Effector memory CD4-positive, alpha-beta T cell (primary cell): Measurements from ENCODE around the gene ACAA1.
A peak's percentile ranks its signal among the peaks of the same experiment; 100 is the strongest.

Source experiments
- DNase-seq, 3 donors: peaks; one replicate each; pipeline ENCODE4 v3.0.0-alpha.2; 2020
- H3K27ac ChIP-seq: 2 replicates; pipeline ENCODE4 v1.7.0; 2013; ENCODE audit warnings: mild to moderate bottlenecking, low read length, moderate library complexity; ENCODE audit not compliant: insufficient read depth, poor library complexity, severe bottlenecking
- H3K27me3 ChIP-seq: replicated peaks from 2 replicates; pipeline ENCODE4 v1.7.0; 2013; ENCODE audit warnings: mild to moderate bottlenecking, low read length; ENCODE audit not compliant: insufficient read depth, control insufficient read depth, poor library complexity, severe bottlenecking
- H3K36me3 ChIP-seq: 2 replicates; pipeline ENCODE4 v1.7.0; 2013; ENCODE audit warnings: mild to moderate bottlenecking, low read length, moderate library complexity; ENCODE audit not compliant: control insufficient read depth, insufficient read depth
- H3K4me1 ChIP-seq: 2 replicates; pipeline ENCODE4 v1.7.0; 2013; ENCODE audit warnings: low read length, mild to moderate bottlenecking; ENCODE audit not compliant: control insufficient read depth, insufficient read depth, poor library complexity, severe bottlenecking
- H3K4me3 ChIP-seq: 2 replicates; pipeline ENCODE4 v1.7.0; 2013; ENCODE audit warnings: low read length, low read depth, mild to moderate bottlenecking; ENCODE audit not compliant: insufficient read depth, poor library complexity, severe bottlenecking
- H3K9me3 ChIP-seq: 2 replicates; pipeline ENCODE4 v1.7.0; 2013; ENCODE audit warnings: mild to moderate bottlenecking, low read length, moderate library complexity; ENCODE audit not compliant: control insufficient read depth

ACAA1 gene

GRCh38 chr3:38143511-38143910, 6.6 kb upstream of the ACAA1 start:
- H3K36me3 ChIP-seq = peaks cover 27% of the 10 kb centered on the region
- no peaks in the 10 kb centered on the region for H3K27me3 ChIP-seq
- H3K4me3 ChIP-seq = no peak overlapping the region
- H3K27ac ChIP-seq = no peak overlapping the region
- DNase-seq = no peak
- H3K9me3 ChIP-seq = peaks cover 4% of the 10 kb centered on the region
- H3K4me1 ChIP-seq = peaks cover 12% of the 10 kb centered on the region

GRCh38 chr3:38142959-38143358, 6.0 kb upstream of the ACAA1 start:
- peaks cover 27% of the 10 kb centered on the region for H3K36me3 ChIP-seq
- no peak overlapping the region for H3K27ac ChIP-seq
- H3K9me3 ChIP-seq = peaks cover 4% of the 10 kb centered on the region
- DNase-seq = no peak
- no peaks in the 10 kb centered on the region for H3K27me3 ChIP-seq
- peaks cover 16% of the 10 kb centered on the region for H3K4me1 ChIP-seq
- H3K4me3 ChIP-seq = no peak overlapping the region

- H3K4me1 ChIP-seq = peaks cover 22% of the 10 kb centered on the region
- H3K27ac ChIP-seq = no peak overlapping the region
- peaks cover 27% of the 10 kb centered on the region for H3K36me3 ChIP-seq
- H3K4me3 ChIP-seq = no peak overlapping the region
- peaks cover 4% of the 10 kb centered on the region for H3K9me3 ChIP-seq
- no peak for DNase-seq
- H3K27me3 ChIP-seq = no peaks in the 10 kb centered on the region
Observed at GRCh38 chr3:38141952-38142273, 5.0 kb upstream of the ACAA1 start.

GRCh38 chr3:38141173-38141951, 4.4 kb upstream of the ACAA1 start:
- Histone ChIP-seq H3K4me1 (peaks cover 24% of the 10 kb centered on the region), H3K27me3 (no peaks in the 10 kb centered on the region), H3K9me3 (peaks cover 3% of the 10 kb centered on the region), H3K36me3 (peaks cover 27% of the 10 kb centered on the region), H3K27ac (no peak overlapping the region), H3K4me3 (no peak overlapping the region)
- no peak for DNase-seq

GRCh38 chr3:38140326-38141172, 3.6 kb upstream of the ACAA1 start:
- peaks cover 31% of the 10 kb centered on the region for H3K4me1 ChIP-seq
- no peak overlapping the region for H3K27ac ChIP-seq
- H3K9me3 ChIP-seq = no peaks in the 10 kb centered on the region
- DNase-seq = no peak
- peaks cover 27% of the 10 kb centered on the region for H3K36me3 ChIP-seq
- H3K4me3 ChIP-seq = no peak overlapping the region
- H3K27me3 ChIP-seq = no peaks in the 10 kb centered on the region

- H3K4me1 ChIP-seq = peaks cover 34% of the 10 kb centered on the region
- H3K4me3 ChIP-seq = peak overlapping the region; percentile 80
- H3K9me3 ChIP-seq = no peaks in the 10 kb centered on the region
- no peaks in the 10 kb centered on the region for H3K27me3 ChIP-seq
- H3K27ac ChIP-seq = peak overlapping the region; percentile 85
- peaks cover 27% of the 10 kb centered on the region for H3K36me3 ChIP-seq
- no peak for DNase-seq
Observed at GRCh38 chr3:38139652-38140051, 2.7 kb upstream of the ACAA1 start.

GRCh38 chr3:38139191-38139590, 2.3 kb upstream of the ACAA1 start:
- Histone ChIP-seq H3K4me1 (peaks cover 34% of the 10 kb centered on the region), H3K27ac (peak overlapping the region; percentile 85), H3K27me3 (no peaks in the 10 kb centered on the region), H3K36me3 (peaks cover 30% of the 10 kb centered on the region), H3K9me3 (no peaks in the 10 kb centered on the region), H3K4me3 (peak overlapping the region; percentile 80)
- no peak for DNase-seq

- DNase-seq = peak; percentile 67 to 74 (median 71)
- H3K27me3 ChIP-seq = no peaks in the 10 kb centered on the region
- H3K9me3 ChIP-seq = no peaks in the 10 kb centered on the region
- H3K27ac ChIP-seq = peak within 1 kb of the TSS; percentile 85
- H3K4me3 ChIP-seq = peak within 1 kb of the TSS; percentile 80
- H3K4me1 ChIP-seq = peaks cover 34% of the 10 kb centered on the region
- peaks cover 33% of the 10 kb centered on the region for H3K36me3 ChIP-seq
Observed at GRCh38 chr3:38138349-38139190, 1.6 kb upstream of the ACAA1 start, which contains the start of gene MYD88. Gene MYD88, plus strand, starts transcription at chr3:38138661. Its CDS starts 40 bp downstream, at chr3:38138701.

- DNase-seq = peak in 1 of 3 donors; percentile 11
- peaks cover 34% of the 10 kb centered on the region for H3K4me1 ChIP-seq
- H3K36me3 ChIP-seq = peaks cover 37% of the 10 kb centered on the region
Observed at GRCh38 chr3:38137615-38138348, 855 bp upstream of the ACAA1 start.

More at GRCh38 chr3:38137615-38138348, 855 bp upstream of the ACAA1 start:
- H3K27ac ChIP-seq = peak overlapping the region; percentile 85
- H3K27me3 ChIP-seq = no peaks in the 10 kb centered on the region
- H3K4me3 ChIP-seq = peak overlapping the region; percentile 80
- H3K9me3 ChIP-seq = no peaks in the 10 kb centered on the region
